ENCODE measurements around the gene SLC49A4.

Gene SLC49A4

GRCh38 chr3:122859021-122859805, 64.3 kb downstream of the SLC49A4 start:
- DNase-seq (ENCODE audit: low read depth, low spot score), result no peak

- no peak for DNase-seq (ENCODE audit: low read depth, low spot score)
Observed at GRCh38 chr3:122862381-122862780, 67.5 kb downstream of the SLC49A4 start.

GRCh38 chr3:122864498-122864897, 69.6 kb downstream of the SLC49A4 start:
- DNase-seq (ENCODE audit: low read depth, low spot score), result no peak

GRCh38 chr3:122868322-122868721, 73.5 kb downstream of the SLC49A4 start:
- no peak for DNase-seq (ENCODE audit: low read depth, low spot score)

- DNase-seq (ENCODE audit: low read depth, low spot score), result no peak
Observed at GRCh38 chr3:122873741-122874515, 79.1 kb downstream of the SLC49A4 start.

GRCh38 chr3:122875547-122876127, 80.8 kb downstream of the SLC49A4 start:
- no peak for DNase-seq (ENCODE audit: low read depth, low spot score)

GRCh38 chr3:122880173-122880572, 85.3 kb downstream of the SLC49A4 start:
- no peak for DNase-seq (ENCODE audit: low read depth, low spot score)

- no peak for DNase-seq (ENCODE audit: low read depth, low spot score)
Observed at GRCh38 chr3:122880624-122881023, 85.8 kb downstream of the SLC49A4 start.

GRCh38 chr3:122882361-122882947, 87.6 kb downstream of the SLC49A4 start:
- no peak for DNase-seq (ENCODE audit: low read depth, low spot score)

- DNase-seq (ENCODE audit: low read depth, low spot score), result no peak
Observed at GRCh38 chr3:122886251-122886650, 91.4 kb downstream of the SLC49A4 start.

- no peak for DNase-seq (ENCODE audit: low read depth, low spot score)
Observed at GRCh38 chr3:122886946-122887345, 92.1 kb downstream of the SLC49A4 start.

- peak; percentile 60 for DNase-seq (ENCODE audit: low read depth, low spot score)
Observed at GRCh38 chr3:122890077-122890719, 95.3 kb downstream of the SLC49A4 start.

- DNase-seq (ENCODE audit: low read depth, low spot score), result no peak
Observed at GRCh38 chr3:122890720-122891220, 95.9 kb downstream of the SLC49A4 start.

GRCh38 chr3:122892118-122892960, 97.5 kb downstream of the SLC49A4 start:
- DNase-seq (ENCODE audit: low read depth, low spot score), result peak; percentile 2

GRCh38 chr3:122893282-122893681, 98.4 kb downstream of the SLC49A4 start:
- peak; percentile 9 for DNase-seq (ENCODE audit: low read depth, low spot score)

GRCh38 chr3:122893754-122894668, 99.1 kb downstream of the SLC49A4 start:
- no peak for DNase-seq (ENCODE audit: low read depth, low spot score)

GRCh38 chr3:122898298-122898697, 103.4 kb downstream of the SLC49A4 start:
- DNase-seq (ENCODE audit: low read depth, low spot score), result no peak

GRCh38 chr3:122902326-122902725, 107.5 kb downstream of the SLC49A4 start:
- no peak for DNase-seq (ENCODE audit: low read depth, low spot score)

GRCh38 chr3:122903171-122903570, 108.3 kb downstream of the SLC49A4 start:
- DNase-seq (ENCODE audit: low read depth, low spot score), result no peak

Measured in astrocyte of the hippocampus (primary cell).